NB4 (cell line): Measurements from ENCODE around the gene SALL3.

Source experiments
- CTCF ChIP-seq: IDR thresholded peaks from one replicate; pipeline ENCODE4 v1.5.1; 2012; ENCODE audit warnings: low read depth, low read length
- MAX ChIP-seq: IDR thresholded peaks from 2 replicates; pipeline ENCODE4 v1.6.1; 2011; ENCODE audit warnings: low read depth, low read length
- POLR2A ChIP-seq: IDR thresholded peaks from 2 replicates; pipeline ENCODE4 v1.6.1; 2011; ENCODE audit warnings: mild to moderate bottlenecking; ENCODE audit not compliant: insufficient read length; ENCODE audit errors: extremely low read depth

- no peak for TF ChIP-seq CTCF
- TF ChIP-seq POLR2A, result no peak
- no peak for TF ChIP-seq MAX
Observed at GRCh38 chr18:78972385-78972918, 7.2 kb upstream of the SALL3 start.
